HG02798 (cell line): ENCODE results near the gene METTL25B.
A peak's percentile ranks its signal among the peaks of the same experiment; 100 is the strongest.

Source experiments
- ATAC-seq: cut with Tn5 transposase; IDR thresholded peaks from one replicate; pipeline ENCODE4 v1.9.1; 2021; ENCODE audit warnings: mild to moderate bottlenecking; ENCODE audit not compliant: unreplicated experiment, poor library complexity

Gene METTL25B

GRCh38 chr1:156766298-156767100, 38.2 kb downstream of the METTL25B start:
- ATAC-seq = peak; percentile 13

GRCh38 chr1:156767101-156767878, 39.0 kb downstream of the METTL25B start, which contains the start of gene PRCC:
Gene PRCC, plus strand, starts transcription at chr1:156767535. Its CDS starts 237 bp downstream, at chr1:156767772.
- peak; percentile 95 for ATAC-seq

- peak; percentile 5 for ATAC-seq
Measured at GRCh38 chr1:156767879-156768604, 39.8 kb downstream of the METTL25B start.

GRCh38 chr1:156768610-156769295, 40.5 kb downstream of the METTL25B start:
- ATAC-seq = no peak

- ATAC-seq = no peak
Measured at GRCh38 chr1:156772222-156772621, 44.0 kb downstream of the METTL25B start.

GRCh38 chr1:156772728-156773497, 44.6 kb downstream of the METTL25B start:
- no peak for ATAC-seq

GRCh38 chr1:156773607-156774006, 45.3 kb downstream of the METTL25B start:
- no peak for ATAC-seq

GRCh38 chr1:156775799-156776198, 47.5 kb downstream of the METTL25B start:
- ATAC-seq = no peak

- no peak for ATAC-seq
Measured at GRCh38 chr1:156776942-156777341, 48.7 kb downstream of the METTL25B start.

GRCh38 chr1:156777573-156777972, 49.3 kb downstream of the METTL25B start:
- ATAC-seq = no peak

- ATAC-seq = no peak
Measured at GRCh38 chr1:156781585-156782186, 53.4 kb downstream of the METTL25B start.

- no peak for ATAC-seq
Measured at GRCh38 chr1:156785458-156785857, 57.2 kb downstream of the METTL25B start.
